ENCODE measurements around the gene KRT5. TPM values are rescaled to one million over a fixed set of nuclear protein-coding genes. Genes with fewer than 3 reads are reported as not detected.
A peak's percentile ranks its signal among the peaks of the same experiment; 100 is the strongest.

Gene KRT5
- total and polyA plus RNA-seq, 2 donors (not counting 1 experiment from before 2014, with no cell fraction given) = 0.82 TPM; not detected in 1

- Histone ChIP-seq H4K20me1 (ENCODE audit: control insufficient read depth, extremely low read depth, insufficient read depth, low read length) (no peaks in the 10 kb centered on the region), H3K36me3 (ENCODE audit: control insufficient read depth, insufficient read depth, low read length) (no peaks in the 10 kb centered on the region), H3K9ac (ENCODE audit: insufficient read depth, low read length) (no peak overlapping the region), H3K4me1 (ENCODE audit: control insufficient read depth, extremely low read depth, insufficient read depth, low read length) (no peaks in the 10 kb centered on the region), H2AFZ (ENCODE audit: low read length) (no peak overlapping the region), H3K27me3 (ENCODE audit: control insufficient read depth, insufficient read depth, low read length) (no peaks in the 10 kb centered on the region), H3K27ac (ENCODE audit: insufficient read depth, low read length) (no peak overlapping the region), H3K9me3 (ENCODE audit: control insufficient read depth, insufficient read depth, low read depth, low read length) (no peaks in the 10 kb centered on the region), H3K79me2 (ENCODE audit: control insufficient read depth, insufficient read depth, low read length) (no peaks in the 10 kb centered on the region), H3K4me2 (ENCODE audit: extremely low read depth, insufficient read depth, low read length) (no peak overlapping the region), H3K4me3 (replicated peaks in 1 of 4; ENCODE audit: control extremely low read depth in 1 of 4, insufficient read depth in 1 of 4, low read depth in 3 of 4, low read length in 4 of 4) (no peak overlapping the region)
- peak in 1 of 2 donors; percentile 50 for DNase-seq (ENCODE audit: low read depth in 2 of 2)
- TF ChIP-seq, protein P1, sequence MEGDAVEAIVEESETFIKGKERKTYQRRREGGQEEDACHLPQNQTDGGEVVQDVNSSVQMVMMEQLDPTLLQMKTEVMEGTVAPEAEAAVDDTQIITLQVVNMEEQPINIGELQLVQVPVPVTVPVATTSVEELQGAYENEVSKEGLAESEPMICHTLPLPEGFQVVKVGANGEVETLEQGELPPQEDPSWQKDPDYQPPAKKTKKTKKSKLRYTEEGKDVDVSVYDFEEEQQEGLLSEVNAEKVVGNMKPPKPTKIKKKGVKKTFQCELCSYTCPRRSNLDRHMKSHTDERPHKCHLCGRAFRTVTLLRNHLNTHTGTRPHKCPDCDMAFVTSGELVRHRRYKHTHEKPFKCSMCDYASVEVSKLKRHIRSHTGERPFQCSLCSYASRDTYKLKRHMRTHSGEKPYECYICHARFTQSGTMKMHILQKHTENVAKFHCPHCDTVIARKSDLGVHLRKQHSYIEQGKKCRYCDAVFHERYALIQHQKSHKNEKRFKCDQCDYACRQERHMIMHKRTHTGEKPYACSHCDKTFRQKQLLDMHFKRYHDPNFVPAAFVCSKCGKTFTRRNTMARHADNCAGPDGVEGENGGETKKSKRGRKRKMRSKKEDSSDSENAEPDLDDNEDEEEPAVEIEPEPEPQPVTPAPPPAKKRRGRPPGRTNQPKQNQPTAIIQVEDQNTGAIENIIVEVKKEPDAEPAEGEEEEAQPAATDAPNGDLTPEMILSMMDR (conservative IDR thresholded peaks at IDR 0.05 in 1 of 2, IDR thresholded peaks at IDR 0.05 in 1 of 2; ENCODE audit: low read depth in 1 of 2, low read length in 2 of 2) = no peak
- TF ChIP-seq EZH2 (IDR thresholded peaks at IDR 0.05; ENCODE audit: low read length, missing control alignments) = no peak
Observed at GRCh38 chr12:52521568-52522266, 1.5 kb upstream of the KRT5 start.

- H3K4me3 ChIP-seq (replicated peaks in 1 of 4; ENCODE audit: control extremely low read depth in 1 of 4, insufficient read depth in 1 of 4, low read depth in 3 of 4, low read length in 4 of 4) = no peak overlapping the region
- H3K4me1 ChIP-seq (ENCODE audit: control insufficient read depth, extremely low read depth, insufficient read depth, low read length) = no peaks in the 10 kb centered on the region
- H3K36me3 ChIP-seq (ENCODE audit: control insufficient read depth, insufficient read depth, low read length) = no peaks in the 10 kb centered on the region
- no peaks in the 10 kb centered on the region for H4K20me1 ChIP-seq (ENCODE audit: control insufficient read depth, extremely low read depth, insufficient read depth, low read length)
- H3K9ac ChIP-seq (ENCODE audit: insufficient read depth, low read length) = no peak overlapping the region
- TF ChIP-seq, protein P1 (conservative IDR thresholded peaks at IDR 0.05 in 1 of 2, IDR thresholded peaks at IDR 0.05 in 1 of 2; ENCODE audit: low read depth in 1 of 2, low read length in 2 of 2) = no peak
- TF ChIP-seq EZH2 (IDR thresholded peaks at IDR 0.05; ENCODE audit: low read length, missing control alignments) = no peak
- H3K27ac ChIP-seq (ENCODE audit: insufficient read depth, low read length) = no peak overlapping the region
- H3K9me3 ChIP-seq (ENCODE audit: control insufficient read depth, insufficient read depth, low read depth, low read length) = no peaks in the 10 kb centered on the region
- no peak overlapping the region for H2AFZ ChIP-seq (ENCODE audit: low read length)
- H3K4me2 ChIP-seq (ENCODE audit: extremely low read depth, insufficient read depth, low read length) = no peak overlapping the region
- H3K27me3 ChIP-seq (ENCODE audit: control insufficient read depth, insufficient read depth, low read length) = no peaks in the 10 kb centered on the region
- no peaks in the 10 kb centered on the region for H3K79me2 ChIP-seq (ENCODE audit: control insufficient read depth, insufficient read depth, low read length)
- DNase-seq (ENCODE audit: low read depth in 2 of 2) = peak in 1 of 2 donors; percentile 74
Observed at GRCh38 chr12:52521175-52521567, 977 bp upstream of the KRT5 start.

DNA sequence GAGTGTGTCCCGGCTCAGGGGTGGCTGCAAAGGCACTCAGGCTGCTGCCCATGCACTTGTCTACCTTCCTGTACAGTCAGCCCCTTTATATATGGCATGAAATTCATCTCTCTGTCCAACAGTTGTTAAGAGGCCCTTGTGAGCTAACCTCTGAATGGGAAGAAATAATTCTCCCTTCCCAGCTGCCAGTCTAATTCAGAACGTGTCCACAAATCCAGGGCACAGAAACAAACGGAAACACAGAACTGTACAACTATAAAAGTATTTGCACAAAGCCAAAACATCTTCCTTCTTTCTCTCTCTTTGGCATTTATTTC is 849 bp downstream of the KRT5 start:
- no peaks in the 10 kb centered on the region for H3K36me3 ChIP-seq (ENCODE audit: control insufficient read depth, insufficient read depth, low read length)
- no peaks in the 10 kb centered on the region for H3K4me1 ChIP-seq (ENCODE audit: control insufficient read depth, extremely low read depth, insufficient read depth, low read length)
- no peak for DNase-seq (ENCODE audit: low read depth in 2 of 2)
- H3K4me2 ChIP-seq (ENCODE audit: extremely low read depth, insufficient read depth, low read length) = no peak overlapping the region
- H4K20me1 ChIP-seq (ENCODE audit: control insufficient read depth, extremely low read depth, insufficient read depth, low read length) = no peaks in the 10 kb centered on the region
- H3K9me3 ChIP-seq (ENCODE audit: control insufficient read depth, insufficient read depth, low read depth, low read length) = no peaks in the 10 kb centered on the region
- no peak overlapping the region for H3K4me3 ChIP-seq (replicated peaks in 1 of 4; ENCODE audit: control extremely low read depth in 1 of 4, insufficient read depth in 1 of 4, low read depth in 3 of 4, low read length in 4 of 4)
- H3K9ac ChIP-seq (ENCODE audit: insufficient read depth, low read length) = no peak overlapping the region
- H3K79me2 ChIP-seq (ENCODE audit: control insufficient read depth, insufficient read depth, low read length) = no peaks in the 10 kb centered on the region
- H3K27ac ChIP-seq (ENCODE audit: insufficient read depth, low read length) = no peak overlapping the region
- H2AFZ ChIP-seq (ENCODE audit: low read length) = no peak overlapping the region
- no peaks in the 10 kb centered on the region for H3K27me3 ChIP-seq (ENCODE audit: control insufficient read depth, insufficient read depth, low read length)
- TF ChIP-seq EZH2 (IDR thresholded peaks at IDR 0.05; ENCODE audit: low read length, missing control alignments) = no peak
- TF ChIP-seq, protein P1 (conservative IDR thresholded peaks at IDR 0.05 in 1 of 2, IDR thresholded peaks at IDR 0.05 in 1 of 2; ENCODE audit: low read depth in 1 of 2, low read length in 2 of 2) = no peak
